Naive B cell (primary cell): ENCODE data around the gene VASN. TPM values are rescaled to one million over a fixed set of nuclear protein-coding genes. Genes with fewer than 3 reads are reported as not detected.
A peak's percentile ranks its signal among the peaks of the same experiment; 100 is the strongest.

Experiments used
- ATAC-seq, 2 donors: fragments of 150-1000 bp; cut with Tn5 transposase; 2 replicates each; pipeline ENCODE4 v1.10.0; 2021; ENCODE audit warnings: low read depth in 2 of 2, mild to moderate bottlenecking in 2 of 2, moderate library complexity in 2 of 2
- DNase-seq: peaks from one replicate; pipeline ENCODE4 v3.0.0; 2022
- H3K27ac Mint-ChIP-seq, 6 donors: one replicate each; pipeline ENCODE4 v1.8.0; 2020 to 2022; ENCODE audit warnings: mild to moderate bottlenecking in 6 of 6, mixed read lengths in 6 of 6, moderate library complexity in 5 of 6, inconsistent platforms in 2 of 6
- H3K27me3 Mint-ChIP-seq, 3 donors: one replicate each; pipeline ENCODE4 v1.8.0; 2021 to 2022; ENCODE audit warnings: mixed read lengths in 3 of 3, mild to moderate bottlenecking in 1 of 3
- H3K36me3 Mint-ChIP-seq, 2 donors: one replicate each; pipeline ENCODE4 v1.8.0; 2020 to 2022; ENCODE audit warnings: mixed read lengths in 2 of 2, inconsistent platforms in 1 of 2, mild to moderate bottlenecking in 1 of 2
- H3K4me1 Mint-ChIP-seq, 3 donors: one replicate each; pipeline ENCODE4 v1.8.0; 2020 to 2022; ENCODE audit warnings: mixed read lengths in 3 of 3, inconsistent platforms in 1 of 3, mild to moderate bottlenecking in 1 of 3, moderate library complexity in 1 of 3
- H3K4me3 Mint-ChIP-seq, 8 donors: one replicate each; pipeline ENCODE4 v1.8.0; 2020 to 2022; ENCODE audit warnings: mild to moderate bottlenecking in 8 of 8, mixed read lengths in 8 of 8, moderate library complexity in 8 of 8, inconsistent platforms in 2 of 8
- H3K9me3 Mint-ChIP-seq, 7 donors: one replicate each; pipeline ENCODE4 v1.8.0; 2020 to 2022; ENCODE audit warnings: mixed read lengths in 7 of 7, mild to moderate bottlenecking in 5 of 7, inconsistent platforms in 2 of 7, moderate library complexity in 1 of 7
- polyA plus RNA-seq, 6 donors: library from polyadenylated mRNA; unstranded; fragments of 300-500 nt; fragmentation: Illumina TruSeq; gene quantifications; one replicate each; pipeline ENCODE4 v1.2.3, GENCODE V29; 2021; ENCODE audit warnings: low read depth in 6 of 6

VASN gene
- polyA plus RNA-seq, 6 donors from 2014 or later: 0.13 to 0.21 (median 0.16) TPM; not detected in 3

DNA sequence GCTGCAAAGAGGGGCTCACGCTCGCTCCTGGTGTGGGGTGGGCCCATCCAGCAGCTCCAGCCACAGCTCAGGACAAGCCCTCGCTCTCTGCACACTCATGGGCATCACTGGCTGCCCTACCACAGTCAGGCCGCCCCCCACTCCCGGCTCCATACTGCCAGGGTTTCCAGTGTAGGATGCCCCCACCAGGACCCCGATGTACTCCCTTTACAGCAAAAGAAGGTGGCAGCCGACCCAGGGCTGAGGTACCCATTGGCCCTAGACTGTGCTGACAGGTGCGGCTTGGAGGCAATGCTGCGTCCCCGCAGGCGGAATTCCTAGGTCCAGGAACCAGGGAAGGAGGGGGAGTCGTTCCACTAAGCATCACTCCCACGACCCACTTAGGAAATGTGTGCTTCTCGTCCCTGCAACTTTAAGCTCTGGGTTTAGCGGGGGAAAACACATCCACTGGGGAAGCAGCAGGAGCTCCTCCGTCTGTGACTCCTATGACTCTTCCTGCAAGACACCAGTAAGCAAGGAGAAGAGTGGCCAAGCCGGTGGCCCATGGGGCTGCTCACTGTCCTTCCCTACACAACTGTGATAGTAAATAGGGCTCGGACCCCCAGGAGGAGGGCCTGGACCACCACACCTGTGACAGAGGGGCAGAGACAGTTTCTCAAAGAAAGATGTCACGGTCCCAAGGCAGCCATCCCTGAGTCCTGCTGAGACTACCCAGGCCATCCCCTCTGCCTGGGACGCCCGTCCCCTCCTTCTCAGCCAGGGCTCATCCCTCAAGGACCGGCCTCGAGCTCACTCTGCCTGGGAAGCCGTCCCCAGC lies 31.7 kb downstream of the VASN start:
- Mint-ChIP-seq H3K4me3 (peak overlapping the region in 1 of 8 donors; percentile 51), H3K27me3 (no peaks in the 10 kb centered on the region), H3K9me3 (no peaks in the 10 kb centered on the region), H3K4me1 (peaks cover 5 to 19% (median 19%) of the 10 kb centered on the region in 3 donors), H3K36me3 (peaks cover 5 to 34% of the 10 kb centered on the region in 2 donors), H3K27ac (peak overlapping the region in 2 of 6 donors; percentile 92 to 93)
- DNase-seq (no peak), ATAC-seq (peak; percentile 1 to 2)

DNA sequence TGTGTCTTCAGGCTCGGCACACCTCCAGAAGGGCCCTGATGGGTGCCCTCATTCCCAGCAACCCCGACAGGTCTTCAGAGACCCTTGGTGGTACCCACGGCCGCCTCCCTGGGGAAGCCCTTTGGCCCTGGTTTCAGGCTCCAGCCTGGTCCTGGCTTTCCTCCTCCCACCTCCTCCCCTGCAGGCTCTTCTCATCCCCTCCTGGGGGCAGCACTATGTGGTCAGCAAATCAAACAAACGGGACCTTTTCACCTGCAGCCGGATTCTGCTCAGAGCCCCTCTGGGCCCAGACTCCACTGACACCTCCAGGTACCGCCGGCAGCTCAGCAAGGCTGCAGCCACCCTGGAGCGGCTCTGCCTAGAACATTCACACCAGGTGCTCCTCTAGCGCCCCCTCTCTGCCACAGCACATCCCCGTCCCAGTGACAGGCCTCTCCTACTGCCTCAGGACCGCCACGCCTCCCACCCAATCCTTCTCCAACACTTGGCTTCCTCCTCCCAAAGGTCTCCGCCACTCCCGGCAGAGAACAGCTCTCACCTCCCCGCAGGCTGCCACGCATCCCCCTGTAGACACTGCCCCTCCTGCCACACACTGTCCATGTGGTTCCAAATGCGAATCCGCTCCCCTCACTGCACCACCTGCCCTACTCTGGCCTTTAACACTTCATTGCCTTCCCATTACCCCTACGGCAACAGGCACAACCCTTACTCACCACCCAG lies 32.8 kb downstream of the VASN start:
- H3K27ac Mint-ChIP-seq: peak overlapping the region in 5 of 6 donors; percentile 72 to 93 (median 86)
- peaks cover 5 to 34% of the 10 kb centered on the region in 2 donors for H3K36me3 Mint-ChIP-seq
- peaks cover 7 to 19% (median 15%) of the 10 kb centered on the region in 3 donors for H3K4me1 Mint-ChIP-seq
- ATAC-seq: peak; percentile 37 to 40
- peak overlapping the region in 1 of 8 donors; percentile 81 for H3K4me3 Mint-ChIP-seq
- peak; percentile 39 for DNase-seq
- H3K27me3 Mint-ChIP-seq: no peaks in the 10 kb centered on the region
- H3K9me3 Mint-ChIP-seq: no peaks in the 10 kb centered on the region

DNA sequence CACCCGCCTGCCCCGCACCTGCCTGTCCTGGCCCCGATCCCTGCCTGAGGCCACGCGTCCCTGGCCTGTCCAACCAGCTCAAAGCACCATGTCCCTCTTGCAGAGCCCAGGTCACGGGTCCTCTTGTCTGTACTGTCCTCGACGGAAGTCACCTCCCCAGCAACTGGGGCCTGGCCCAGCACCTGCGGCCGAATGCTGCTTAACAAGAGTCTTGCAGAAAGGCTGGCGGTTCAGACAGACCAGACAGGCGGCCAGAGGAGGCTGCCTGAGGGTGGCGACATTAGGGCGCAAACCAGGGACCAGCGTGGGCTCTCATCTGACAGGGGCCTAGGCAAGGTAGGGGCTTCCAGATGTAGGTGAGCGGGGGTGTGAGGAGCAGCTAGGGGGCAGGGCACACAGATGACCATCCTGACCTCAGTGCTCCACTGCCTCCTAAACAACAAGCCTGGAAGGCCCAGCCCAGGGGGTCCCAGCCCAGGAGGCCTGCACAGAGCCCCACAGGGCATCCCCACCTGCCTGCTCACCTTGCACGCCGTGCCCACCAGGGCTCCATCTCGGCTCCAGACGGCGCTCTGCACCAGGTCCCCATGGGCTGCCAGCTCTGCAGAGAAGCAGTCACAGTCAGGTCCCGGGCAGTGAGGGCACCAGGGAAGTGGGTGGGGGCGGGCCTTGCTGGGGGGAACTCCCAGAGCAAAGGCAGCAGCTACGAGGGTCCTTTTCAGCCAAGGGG lies 33.5 kb downstream of the VASN start:
- no peak for ATAC-seq
- no peak for DNase-seq
- Mint-ChIP-seq H3K27me3 (no peaks in the 10 kb centered on the region), H3K4me1 (peaks cover 5 to 19% (median 14%) of the 10 kb centered on the region in 3 donors), H3K36me3 (peaks cover 5 to 29% of the 10 kb centered on the region in 2 donors), H3K27ac (peak overlapping the region in 3 of 6 donors; percentile 60 to 92 (median 72)), H3K9me3 (no peaks in the 10 kb centered on the region), H3K4me3 (peak overlapping the region in 1 of 8 donors; percentile 81)

DNA sequence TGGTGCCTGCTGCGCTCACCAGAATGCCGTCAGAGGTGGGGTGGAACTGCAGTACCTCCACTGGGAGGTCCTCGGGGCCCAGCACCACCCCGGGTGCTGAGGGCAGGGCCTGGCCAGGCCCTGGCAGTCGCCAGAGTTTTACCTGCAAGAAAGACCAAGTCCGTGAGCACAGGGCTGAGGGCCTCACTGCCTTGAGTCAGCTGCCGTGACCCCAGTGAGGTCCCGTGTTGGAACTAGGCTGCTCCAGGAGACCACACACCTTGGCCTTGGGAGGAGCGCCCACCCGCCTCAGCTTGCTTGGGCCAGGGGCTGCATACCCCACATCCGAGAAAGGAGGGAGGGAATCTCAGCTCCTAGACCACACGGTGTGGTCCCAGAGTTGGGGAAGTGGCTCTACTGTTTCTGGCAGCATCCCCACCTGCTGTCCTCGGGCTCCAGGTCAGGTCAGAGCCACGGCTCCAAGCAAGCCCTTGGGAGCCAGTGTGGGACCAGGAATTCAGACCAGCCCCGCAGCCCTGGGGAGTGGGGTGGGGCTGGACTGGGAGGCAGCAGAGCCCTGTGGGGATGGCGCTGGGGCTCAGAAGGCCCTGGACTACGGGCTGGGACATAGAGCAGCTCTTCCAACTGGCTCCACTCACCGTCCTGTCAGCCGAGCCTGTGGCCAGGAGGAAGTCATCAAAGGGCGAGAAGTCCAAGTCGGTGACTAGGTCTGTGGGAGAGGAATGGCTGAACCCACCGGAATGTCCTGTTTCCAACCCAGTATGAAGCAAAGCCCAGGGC lies 36.1 kb downstream of the VASN start:
- H3K9me3 Mint-ChIP-seq: no peaks in the 10 kb centered on the region
- no peak overlapping the region for H3K27ac Mint-ChIP-seq
- H3K27me3 Mint-ChIP-seq: no peaks in the 10 kb centered on the region
- peaks cover 3 to 14% (median 10%) of the 10 kb centered on the region in 3 donors for H3K4me1 Mint-ChIP-seq
- DNase-seq (no peak), ATAC-seq (no peak)
- no peak overlapping the region for H3K4me3 Mint-ChIP-seq
- peaks cover 5 to 17% of the 10 kb centered on the region in 2 donors for H3K36me3 Mint-ChIP-seq

DNA sequence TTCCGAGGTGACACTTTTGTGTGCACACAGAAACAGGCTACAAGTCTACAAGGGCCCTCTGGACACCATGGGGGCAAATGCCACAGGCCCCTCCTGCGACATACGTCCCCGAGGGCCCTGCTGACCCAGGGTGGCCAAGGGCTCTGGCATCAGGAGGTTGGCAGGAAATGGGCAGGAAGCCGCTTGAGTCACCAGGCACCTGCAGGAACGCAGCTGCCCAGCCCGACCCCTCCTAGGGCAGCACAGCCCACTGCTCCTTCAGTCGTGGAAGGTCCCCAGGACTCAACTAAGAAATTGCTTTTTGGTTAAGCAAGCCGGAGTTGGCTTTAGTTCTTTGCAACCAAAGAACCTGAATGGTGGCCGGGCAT lies 36.7 kb downstream of the VASN start:
- Mint-ChIP-seq H3K27me3 (no peaks in the 10 kb centered on the region), H3K36me3 (peaks cover 5 to 17% of the 10 kb centered on the region in 2 donors), H3K9me3 (no peaks in the 10 kb centered on the region), H3K4me3 (no peak overlapping the region), H3K27ac (no peak overlapping the region), H3K4me1 (peaks cover 0 to 18% (median 15%) of the 10 kb centered on the region in 3 donors)
- ATAC-seq (no peak), DNase-seq (no peak)

DNA sequence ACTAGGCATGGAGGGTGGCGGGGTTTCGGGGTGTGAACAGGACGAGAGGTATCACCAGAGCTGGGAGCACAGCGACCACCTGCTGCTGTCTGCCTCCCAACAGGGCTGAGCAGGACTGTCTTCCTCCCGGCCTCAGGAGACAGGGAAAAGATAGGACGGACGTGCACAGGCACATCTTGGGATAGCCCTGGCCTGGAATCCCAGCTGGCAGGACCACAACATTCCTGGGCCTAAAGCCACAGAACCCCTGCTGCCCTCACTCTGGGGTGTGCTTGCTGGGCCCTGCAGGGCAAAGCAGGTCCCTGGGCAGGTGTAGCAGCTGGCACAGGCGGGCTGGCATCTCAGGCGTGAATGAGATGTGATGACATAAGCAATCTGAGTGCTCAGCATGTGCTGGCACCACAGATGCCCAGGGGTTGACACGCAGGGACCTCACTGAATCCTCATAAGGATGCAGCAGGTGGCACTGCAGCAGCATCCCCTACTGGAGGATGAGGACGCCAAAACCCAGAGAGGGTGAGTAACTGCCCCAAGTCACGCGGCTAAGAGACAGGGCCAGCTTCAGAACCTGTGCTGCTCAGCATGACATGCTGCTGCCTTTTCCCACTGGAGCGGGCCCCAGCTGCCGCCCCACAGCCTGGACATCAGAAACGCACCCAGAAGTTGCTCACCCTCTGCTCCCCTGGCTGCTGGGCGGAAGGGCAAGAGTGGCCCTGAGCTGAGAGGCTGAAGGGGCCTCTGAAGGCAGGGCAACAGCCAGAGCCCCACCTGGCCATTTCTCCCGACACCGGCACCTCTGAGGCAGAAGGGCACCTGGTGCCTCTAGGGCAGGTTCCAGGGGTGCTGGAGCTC lies 37.7 kb downstream of the VASN start:
- Mint-ChIP-seq H3K27ac (peak overlapping the region in 3 of 6 donors; percentile 73 to 93 (median 84)), H3K9me3 (no peaks in the 10 kb centered on the region), H3K36me3 (peaks cover 5 to 16% of the 10 kb centered on the region in 2 donors), H3K4me1 (peaks cover 5 to 24% (median 16%) of the 10 kb centered on the region in 3 donors), H3K4me3 (peak overlapping the region in 1 of 8 donors; percentile 51), H3K27me3 (no peaks in the 10 kb centered on the region)
- DNase-seq: no peak
- ATAC-seq: no peak

DNA sequence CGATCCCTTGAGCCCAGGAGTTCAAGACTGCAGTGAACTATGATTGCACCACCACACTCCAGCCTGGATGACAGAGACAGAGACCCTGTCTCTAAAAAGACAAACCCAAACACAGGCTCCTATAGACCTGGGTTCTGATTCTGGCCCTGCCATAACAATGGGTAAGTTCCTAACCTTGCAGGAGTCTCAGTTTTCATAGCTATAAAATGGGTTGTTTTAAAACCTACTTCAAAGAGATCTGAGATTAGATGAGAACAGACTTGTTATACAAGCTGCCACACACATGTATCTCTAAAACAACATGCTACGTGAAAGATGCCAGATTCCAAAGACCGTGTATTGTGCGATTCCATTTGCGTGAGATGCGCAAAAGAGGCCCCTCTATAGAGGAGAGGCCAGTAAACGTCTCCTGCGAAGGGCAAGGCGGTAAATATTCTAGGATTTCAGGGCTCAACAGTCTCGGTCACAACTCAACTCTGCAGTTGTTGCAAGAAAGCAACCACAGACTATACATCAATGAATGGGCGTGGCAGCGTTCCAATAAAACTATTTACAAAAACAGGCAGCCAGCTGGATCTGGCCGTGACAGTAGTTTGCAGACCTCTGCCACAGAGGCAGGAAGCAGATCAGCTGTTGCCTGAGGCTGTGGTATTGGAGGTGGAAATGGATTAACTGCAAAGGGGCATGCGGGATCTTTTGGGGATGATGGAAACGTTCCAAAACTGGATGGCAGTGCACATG lies 38.9 kb downstream of the VASN start:
- ATAC-seq (no peak), DNase-seq (no peak)
- no peaks in the 10 kb centered on the region for H3K27me3 Mint-ChIP-seq
- peaks cover 0 to 11% of the 10 kb centered on the region in 2 donors for H3K36me3 Mint-ChIP-seq
- H3K27ac Mint-ChIP-seq: peak overlapping the region in 1 of 6 donors; percentile 76
- H3K9me3 Mint-ChIP-seq: no peaks in the 10 kb centered on the region
- peak overlapping the region in 3 of 8 donors; percentile 29 to 62 (median 51) for H3K4me3 Mint-ChIP-seq
- H3K4me1 Mint-ChIP-seq: peaks cover 17 to 32% (median 23%) of the 10 kb centered on the region in 3 donors

DNA sequence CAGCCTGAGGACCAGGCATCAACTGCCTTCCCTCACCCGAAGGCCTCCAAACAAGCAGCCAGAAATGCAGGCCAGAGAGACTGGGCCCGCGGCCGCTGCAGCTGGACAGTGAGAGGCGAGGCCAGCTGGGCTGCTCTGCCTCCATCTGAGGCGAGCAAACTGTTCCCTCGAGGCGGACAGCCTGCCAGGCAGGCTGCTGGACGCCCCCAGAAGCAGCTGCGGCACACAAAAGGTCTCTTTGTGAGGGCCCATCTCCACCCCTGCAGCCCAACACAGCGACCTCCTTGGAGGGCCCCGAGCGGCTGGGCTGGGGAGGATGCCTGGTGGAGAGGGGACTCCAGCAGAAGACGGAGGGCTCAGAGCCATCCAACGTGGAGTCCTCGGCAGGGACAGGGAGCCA lies 40.0 kb downstream of the VASN start:
- H3K9me3 Mint-ChIP-seq: no peaks in the 10 kb centered on the region
- ATAC-seq (no peak), DNase-seq (no peak)
- peak overlapping the region in 1 of 8 donors; percentile 57 for H3K4me3 Mint-ChIP-seq
- peaks cover 0 to 6% of the 10 kb centered on the region in 2 donors for H3K36me3 Mint-ChIP-seq
- peak overlapping the region in 1 of 6 donors; percentile 48 for H3K27ac Mint-ChIP-seq
- peaks cover 21 to 36% (median 25%) of the 10 kb centered on the region in 3 donors for H3K4me1 Mint-ChIP-seq
- H3K27me3 Mint-ChIP-seq: no peaks in the 10 kb centered on the region

DNA sequence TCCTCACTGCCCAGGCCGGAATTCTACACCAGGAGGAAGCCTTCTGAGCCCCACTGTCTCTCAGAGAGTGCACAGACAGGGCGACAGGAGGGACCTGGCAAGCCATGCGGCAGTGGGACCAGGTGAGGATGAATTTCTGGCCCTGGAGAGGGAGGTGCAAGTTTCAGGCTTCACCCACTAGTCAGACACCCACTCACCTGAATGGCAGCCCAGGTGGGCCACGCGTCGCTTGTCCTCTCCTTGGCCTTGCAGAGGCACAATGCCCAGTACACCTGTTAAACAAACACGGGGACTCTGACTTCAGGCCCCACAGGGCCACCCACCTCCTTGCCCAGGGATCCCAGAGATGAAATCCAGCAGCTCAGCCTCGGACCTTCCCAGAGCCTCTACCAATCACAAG lies 40.5 kb downstream of the VASN start:
- peak overlapping the region in 1 of 8 donors; percentile 57 for H3K4me3 Mint-ChIP-seq
- peaks cover 25 to 39% (median 27%) of the 10 kb centered on the region in 3 donors for H3K4me1 Mint-ChIP-seq
- no peaks in the 10 kb centered on the region for H3K27me3 Mint-ChIP-seq
- peak overlapping the region in 2 of 6 donors; percentile 26 to 49 for H3K27ac Mint-ChIP-seq
- no peaks in the 10 kb centered on the region for H3K9me3 Mint-ChIP-seq
- no peak for ATAC-seq
- DNase-seq: no peak
- peaks cover 0 to 6% of the 10 kb centered on the region in 2 donors for H3K36me3 Mint-ChIP-seq

DNA sequence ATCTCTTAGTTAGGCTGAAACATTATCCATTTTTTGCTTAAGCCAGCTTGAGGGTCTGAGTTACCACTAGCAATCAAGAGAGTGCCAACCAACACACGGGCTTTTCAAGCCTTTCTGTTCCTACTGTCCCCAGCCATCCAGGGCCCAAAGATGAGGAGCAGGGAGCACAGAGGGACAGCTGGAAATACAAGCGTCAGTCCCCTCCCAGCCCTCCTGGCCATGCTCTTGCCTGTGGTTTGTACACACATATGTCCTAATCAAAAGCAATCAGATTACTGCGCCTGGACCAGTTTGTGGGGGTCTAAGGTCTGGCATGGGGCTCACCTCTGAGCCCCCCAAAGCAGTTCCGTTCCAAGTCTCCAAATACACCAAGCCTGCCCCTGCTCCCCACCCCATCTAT lies 41.2 kb downstream of the VASN start:
- Mint-ChIP-seq H3K4me3 (peak overlapping the region in 3 of 8 donors; percentile 28 to 57 (median 47)), H3K36me3 (peaks cover 0 to 6% of the 10 kb centered on the region in 2 donors), H3K27ac (peak overlapping the region in 4 of 6 donors; percentile 49 to 97 (median 78)), H3K9me3 (no peaks in the 10 kb centered on the region), H3K4me1 (peaks cover 25 to 42% (median 27%) of the 10 kb centered on the region in 3 donors), H3K27me3 (no peaks in the 10 kb centered on the region)
- DNase-seq (no peak), ATAC-seq (no peak)

DNA sequence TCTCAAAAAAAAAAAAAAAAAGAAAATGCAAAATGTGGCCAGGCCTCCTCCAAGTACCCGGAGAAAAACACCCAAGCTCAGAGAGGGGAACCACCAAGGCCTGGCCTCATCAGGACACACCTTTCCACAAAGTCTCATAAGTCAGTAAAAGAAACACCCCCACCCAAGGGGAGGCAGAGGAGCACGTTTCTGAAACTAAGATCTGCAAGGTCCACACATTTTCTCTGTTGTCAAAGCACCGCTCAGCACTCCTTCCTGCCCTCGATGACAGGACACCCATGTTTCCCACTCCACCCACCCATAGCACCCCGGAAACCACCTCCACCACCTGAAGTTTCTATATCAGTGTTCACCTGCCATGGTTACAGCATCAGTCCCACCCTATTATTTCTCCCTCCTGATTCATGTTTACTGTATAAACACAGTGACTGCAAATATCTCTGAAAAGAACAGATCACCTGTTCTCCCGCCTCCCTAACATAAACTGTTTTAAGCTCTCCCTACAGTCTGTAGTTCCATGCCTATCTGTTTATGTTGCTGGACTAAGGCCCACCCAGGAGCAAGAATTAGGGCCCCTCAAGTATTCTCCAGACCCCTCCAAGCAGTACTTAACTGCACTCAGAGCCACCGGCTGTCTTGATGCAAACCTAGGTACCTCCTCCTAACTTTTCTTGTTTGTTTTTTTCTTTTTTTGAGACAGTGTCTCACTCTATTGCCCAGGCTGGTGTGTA lies 42.7 kb downstream of the VASN start:
- peaks cover 25 to 41% (median 27%) of the 10 kb centered on the region in 3 donors for H3K4me1 Mint-ChIP-seq
- H3K4me3 Mint-ChIP-seq: peak overlapping the region; percentile 68 to 96 (median 92)
- DNase-seq (peak; percentile 56), ATAC-seq (peak; percentile 9 to 25)
- no peaks in the 10 kb centered on the region for H3K27me3 Mint-ChIP-seq
- no peaks in the 10 kb centered on the region for H3K9me3 Mint-ChIP-seq
- peaks cover 0 to 6% of the 10 kb centered on the region in 2 donors for H3K36me3 Mint-ChIP-seq
- H3K27ac Mint-ChIP-seq: peak overlapping the region; percentile 96 to 99 (median 98)
